Measurements from ENCODE around the gene MYNN.
A peak's percentile ranks its signal among the peaks of the same experiment; 100 is the strongest.

Gene MYNN

DNA sequence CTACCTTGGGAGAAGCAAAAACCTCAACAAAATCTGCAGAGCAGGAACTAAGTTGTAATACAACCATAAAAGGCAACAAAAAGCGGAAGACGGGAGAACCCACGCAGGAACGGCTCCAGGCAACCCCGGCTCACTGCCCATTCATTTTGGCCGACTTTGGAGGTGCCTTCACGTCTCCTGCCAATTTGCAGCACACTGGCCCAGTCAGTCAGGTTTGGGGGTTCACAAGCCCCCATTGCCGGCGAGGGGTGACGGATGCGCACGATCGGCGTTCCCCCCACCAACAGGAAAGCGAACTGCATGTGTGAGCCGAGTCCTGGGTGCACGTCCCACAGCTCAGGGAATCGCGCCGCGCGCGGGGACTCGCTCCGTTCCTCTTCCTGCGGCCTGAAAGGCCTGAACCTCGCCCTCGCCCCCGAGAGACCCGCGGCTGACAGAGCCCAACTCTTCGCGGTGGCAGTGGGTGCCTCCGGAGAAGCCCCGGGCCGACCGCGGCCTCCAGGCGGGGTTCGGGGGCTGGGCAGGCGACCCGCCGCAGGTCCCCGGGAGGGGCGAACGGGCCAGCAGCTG is 8.8 kb upstream of the MYNN start:
- DNase-seq (ENCODE audit: low read depth in 2 of 2), result peak; percentile 65 to 74
- peak overlapping the region; percentile 68 to 75 for H3K4me3 ChIP-seq (replicated peaks in 1 of 2; ENCODE audit: low read depth in 2 of 2, low read length in 2 of 2)
- TF ChIP-seq, protein P1, sequence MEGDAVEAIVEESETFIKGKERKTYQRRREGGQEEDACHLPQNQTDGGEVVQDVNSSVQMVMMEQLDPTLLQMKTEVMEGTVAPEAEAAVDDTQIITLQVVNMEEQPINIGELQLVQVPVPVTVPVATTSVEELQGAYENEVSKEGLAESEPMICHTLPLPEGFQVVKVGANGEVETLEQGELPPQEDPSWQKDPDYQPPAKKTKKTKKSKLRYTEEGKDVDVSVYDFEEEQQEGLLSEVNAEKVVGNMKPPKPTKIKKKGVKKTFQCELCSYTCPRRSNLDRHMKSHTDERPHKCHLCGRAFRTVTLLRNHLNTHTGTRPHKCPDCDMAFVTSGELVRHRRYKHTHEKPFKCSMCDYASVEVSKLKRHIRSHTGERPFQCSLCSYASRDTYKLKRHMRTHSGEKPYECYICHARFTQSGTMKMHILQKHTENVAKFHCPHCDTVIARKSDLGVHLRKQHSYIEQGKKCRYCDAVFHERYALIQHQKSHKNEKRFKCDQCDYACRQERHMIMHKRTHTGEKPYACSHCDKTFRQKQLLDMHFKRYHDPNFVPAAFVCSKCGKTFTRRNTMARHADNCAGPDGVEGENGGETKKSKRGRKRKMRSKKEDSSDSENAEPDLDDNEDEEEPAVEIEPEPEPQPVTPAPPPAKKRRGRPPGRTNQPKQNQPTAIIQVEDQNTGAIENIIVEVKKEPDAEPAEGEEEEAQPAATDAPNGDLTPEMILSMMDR (IDR thresholded peaks at IDR 0.05; ENCODE audit: low read depth, low read length), result no peak

DNA sequence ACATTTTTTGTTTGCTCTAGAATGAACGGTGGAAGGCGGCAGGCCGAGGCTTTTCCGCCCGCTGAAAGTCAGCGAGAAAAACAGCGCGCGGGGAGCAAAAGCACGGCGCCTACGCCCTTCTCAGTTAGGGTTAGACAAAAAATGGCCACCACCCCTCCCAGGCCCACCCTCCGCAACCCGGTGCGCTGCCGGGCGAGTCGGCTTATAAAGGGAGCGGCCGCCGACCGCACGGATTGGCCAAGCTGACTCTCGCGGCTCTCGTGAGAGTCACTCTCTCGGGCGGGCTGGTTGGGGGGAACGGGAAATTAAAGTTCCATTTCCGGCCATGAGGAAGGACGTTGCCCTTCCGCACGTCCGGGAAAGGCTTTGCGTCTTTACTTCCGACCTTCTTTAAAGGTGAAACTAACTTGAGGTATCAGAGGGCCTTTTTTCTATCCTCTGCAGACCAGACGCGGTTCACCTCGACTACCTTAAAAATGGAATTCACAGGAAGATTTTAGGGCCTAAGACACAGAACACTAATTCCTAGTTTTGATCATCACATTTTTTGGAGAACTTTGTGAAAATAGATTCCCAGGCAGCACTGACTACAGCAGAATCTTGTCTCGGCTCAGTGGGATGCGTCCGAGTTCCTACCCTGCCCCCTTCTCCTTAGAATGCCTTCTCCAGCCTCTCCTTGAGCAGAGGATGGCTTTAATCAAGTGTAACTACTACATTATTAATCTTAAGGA is 8.1 kb upstream of the MYNN start, which contains the start of gene TERC:
Gene TERC, minus strand, starts transcription at position 179 of the 731 bp plus-strand sequence.
- peak within 1 kb of the TSS; percentile 68 to 75 for H3K4me3 ChIP-seq (replicated peaks in 1 of 2; ENCODE audit: low read depth in 2 of 2, low read length in 2 of 2)
- TF ChIP-seq, protein P1 (IDR thresholded peaks at IDR 0.05; ENCODE audit: low read depth, low read length), result no peak
- DNase-seq (ENCODE audit: low read depth in 2 of 2), result peak; percentile 91 to 94

DNA sequence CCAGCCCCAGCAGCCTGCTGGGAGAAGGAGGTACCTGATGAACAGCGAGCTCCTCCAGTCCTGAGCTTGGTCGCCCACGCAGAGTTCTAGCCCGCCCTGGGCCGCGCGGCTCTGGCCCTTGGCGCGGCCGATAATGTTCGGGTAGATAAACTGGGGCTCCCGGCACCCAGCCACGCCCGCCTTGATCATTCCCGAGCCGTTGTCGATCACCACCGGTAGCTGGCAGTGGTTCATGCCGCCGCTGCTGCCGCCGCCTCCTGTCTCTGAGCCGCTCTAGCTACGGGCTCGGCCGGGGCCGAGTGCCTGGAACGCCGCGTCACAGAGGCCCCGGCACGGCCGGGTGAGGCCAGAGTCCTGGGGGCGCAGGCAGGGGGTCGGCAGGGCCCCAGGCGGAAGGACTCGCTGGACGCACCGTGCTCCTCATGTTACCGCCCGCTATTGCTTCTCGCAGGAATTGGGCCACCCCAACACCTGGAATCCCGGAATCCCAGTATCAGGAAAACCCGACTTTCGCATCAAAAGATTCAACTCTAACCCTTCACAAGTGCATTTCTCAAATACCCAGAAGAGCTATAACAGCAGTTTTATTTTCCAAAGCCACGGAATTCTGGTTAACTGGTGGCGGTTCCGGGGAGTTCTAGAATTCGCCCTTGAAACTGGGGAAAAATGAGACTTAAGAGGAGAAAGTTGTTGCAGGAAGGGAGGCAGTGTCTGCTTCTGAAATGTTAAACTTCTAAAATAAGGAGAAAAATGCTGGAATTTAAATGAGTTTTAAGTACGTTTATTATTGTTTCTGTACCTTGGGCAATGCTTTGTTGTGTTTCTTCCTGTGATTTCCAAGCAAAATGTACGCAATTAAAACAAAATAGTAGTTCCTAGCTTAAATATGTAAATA is 3.7 kb upstream of the MYNN start, which contains the start of gene ACTRT3:
Gene ACTRT3, minus strand, starts transcription at position 275 of the 895 bp plus-strand sequence. Its CDS starts 41 bp downstream, at position 234.
- peak within 1 kb of the TSS; percentile 63 to 64 for H3K4me3 ChIP-seq (replicated peaks in 1 of 2; ENCODE audit: low read depth in 2 of 2, low read length in 2 of 2)
- peak; percentile 70 to 80 for DNase-seq (ENCODE audit: low read depth in 2 of 2)
- TF ChIP-seq, protein P1 (IDR thresholded peaks at IDR 0.05; ENCODE audit: low read depth, low read length), result peak; percentile 5

DNA sequence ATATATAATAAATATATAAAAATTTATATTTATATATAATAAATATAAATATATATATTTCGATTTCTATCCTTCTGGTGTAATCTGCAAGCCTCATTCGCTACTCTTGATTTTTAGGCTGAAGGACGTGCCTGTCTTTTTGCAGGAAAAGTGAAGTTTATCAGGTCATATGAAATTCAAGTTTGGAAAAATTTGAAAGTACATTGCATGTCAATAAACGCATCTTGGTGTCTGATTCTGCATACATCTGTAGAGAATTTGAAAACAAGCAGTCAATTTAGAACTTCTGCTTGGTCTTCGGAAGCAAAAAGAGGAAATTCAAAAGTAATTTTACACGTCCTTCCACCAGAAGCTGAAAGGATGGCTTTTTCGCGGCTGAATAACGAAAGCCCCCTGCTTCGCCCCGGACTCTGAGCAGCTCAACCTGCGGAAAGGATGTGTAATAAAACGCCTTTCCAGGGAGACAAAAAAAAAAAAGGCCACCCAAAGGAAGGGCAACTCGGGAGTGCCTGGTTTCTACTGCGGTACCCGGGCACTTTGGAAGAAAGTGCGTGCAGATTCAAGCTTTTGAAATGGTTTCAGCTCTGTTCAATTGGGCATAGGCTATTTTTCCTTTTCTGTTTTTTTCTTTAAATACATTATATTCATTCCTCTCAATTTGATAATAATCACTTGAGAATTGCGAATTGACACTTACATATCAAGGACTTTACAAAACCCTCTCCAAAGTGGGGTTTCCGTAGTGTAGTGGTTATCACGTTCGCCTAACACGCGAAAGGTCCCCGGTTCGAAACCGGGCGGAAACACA is 1.5 kb upstream of the MYNN start:
- H3K4me3 ChIP-seq (replicated peaks in 1 of 2; ENCODE audit: low read depth in 2 of 2, low read length in 2 of 2), result peak overlapping the region; percentile 81 to 98
- DNase-seq (ENCODE audit: low read depth in 2 of 2), result peak; percentile 87
- TF ChIP-seq, protein P1 (IDR thresholded peaks at IDR 0.05; ENCODE audit: low read depth, low read length), result no peak

DNA sequence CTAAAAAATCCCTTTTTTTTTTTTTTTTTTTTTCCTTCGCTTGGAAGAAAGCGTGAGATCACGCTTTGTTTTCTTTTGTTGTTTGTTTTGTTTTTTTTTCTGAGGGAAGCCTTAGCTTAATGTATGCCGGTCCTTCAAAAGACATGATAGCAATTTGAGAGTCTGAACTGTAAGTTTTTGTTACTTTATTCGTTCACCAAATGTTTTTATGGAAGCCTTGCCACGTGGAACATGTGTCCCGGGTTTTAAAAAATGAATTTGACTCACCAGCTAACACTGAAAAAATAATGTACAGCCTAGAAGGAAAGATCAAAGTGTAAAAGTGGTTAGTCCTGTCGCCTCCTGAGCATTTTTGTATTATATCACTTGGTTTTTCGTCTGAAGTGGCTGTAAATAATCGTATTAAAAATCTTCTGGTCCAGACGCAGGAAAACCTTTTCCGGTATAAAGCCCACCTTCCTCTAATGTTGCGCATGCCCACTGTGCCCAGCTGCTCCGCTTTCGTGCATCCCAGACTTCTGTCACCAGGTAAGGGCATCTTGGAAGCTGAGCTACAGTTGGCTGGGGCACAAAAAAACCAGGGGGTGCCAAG is 795 bp upstream of the MYNN start:
- peak overlapping the region; percentile 81 to 98 for H3K4me3 ChIP-seq (replicated peaks in 1 of 2; ENCODE audit: low read depth in 2 of 2, low read length in 2 of 2)
- TF ChIP-seq, protein P1 (IDR thresholded peaks at IDR 0.05; ENCODE audit: low read depth, low read length), result no peak
- DNase-seq (ENCODE audit: low read depth in 2 of 2), result peak; percentile 83 to 84

Data from cardiac fibroblast (primary cell).